ENCODE measurements around the gene TFCP2. TPM values are rescaled to one million over a fixed set of nuclear protein-coding genes. Genes with fewer than 3 reads are reported as not detected.

Gene TFCP2
- total RNA-seq, 1 donor from 2014 or later: 22.4 TPM

GRCh38 chr12:51200156-51200555 is 27.2 kb upstream of the TFCP2 start:
- TF ChIP-seq CTCF (IDR thresholded peaks at IDR 0.05; ENCODE audit: insufficient read depth, low read depth, low read length) (no peak), EZH2 (IDR thresholded peaks at IDR 0.05; ENCODE audit: insufficient read depth, low read length) (no peak)
- no peaks in the 10 kb centered on the region for H3K27me3 ChIP-seq (ENCODE audit: insufficient read depth, low read length)
- H3K4me3 ChIP-seq (ENCODE audit: insufficient read depth, low read depth, low read length): no peak overlapping the region
- no peaks in the 10 kb centered on the region for H3K4me1 ChIP-seq (ENCODE audit: insufficient read depth, low read length)
- Mint-ChIP-seq H3K27me3 (ENCODE audit: low read depth, unreplicated experiment) (peaks cover 3% of the 10 kb centered on the region), H3K9me3 (ENCODE audit: unreplicated experiment) (no peaks in the 10 kb centered on the region), H3K36me3 (ENCODE audit: low read depth, unreplicated experiment) (no peaks in the 10 kb centered on the region), H3K4me1 (ENCODE audit: low read depth, unreplicated experiment) (no peaks in the 10 kb centered on the region), H3K27ac (ENCODE audit: unreplicated experiment) (no peak overlapping the region), H3K4me3 (ENCODE audit: unreplicated experiment) (no peak overlapping the region)
- no peak overlapping the region for H3K27ac ChIP-seq (ENCODE audit: low read depth, low read length)
- H3K9me3 ChIP-seq (ENCODE audit: insufficient read depth, low read depth, low read length): no peaks in the 10 kb centered on the region
- no peaks in the 10 kb centered on the region for H4K20me1 ChIP-seq (ENCODE audit: insufficient read depth, low read length)
- FAIRE-seq (no peak), DNase-seq (ENCODE audit: low read depth) (no peak)
- H3K36me3 ChIP-seq (ENCODE audit: insufficient read depth, low read length): no peaks in the 10 kb centered on the region
- H3K4me2 ChIP-seq (ENCODE audit: low read length): no peak overlapping the region
- no peak overlapping the region for H2AFZ ChIP-seq (ENCODE audit: low read depth, low read length)
- H3K9ac ChIP-seq (ENCODE audit: low read length): no peak overlapping the region
- H3K79me2 ChIP-seq (ENCODE audit: insufficient read depth, low read length): no peaks in the 10 kb centered on the region

- no peaks in the 10 kb centered on the region for H4K20me1 ChIP-seq (ENCODE audit: insufficient read depth, low read length)
- H3K4me3 ChIP-seq (ENCODE audit: insufficient read depth, low read depth, low read length): no peak overlapping the region
- Mint-ChIP-seq H3K4me3 (ENCODE audit: unreplicated experiment) (no peak overlapping the region), H3K27me3 (ENCODE audit: low read depth, unreplicated experiment) (peaks cover 3% of the 10 kb centered on the region), H3K4me1 (ENCODE audit: low read depth, unreplicated experiment) (no peaks in the 10 kb centered on the region), H3K27ac (ENCODE audit: unreplicated experiment) (no peak overlapping the region), H3K36me3 (ENCODE audit: low read depth, unreplicated experiment) (no peaks in the 10 kb centered on the region), H3K9me3 (ENCODE audit: unreplicated experiment) (no peaks in the 10 kb centered on the region)
- no peaks in the 10 kb centered on the region for H3K36me3 ChIP-seq (ENCODE audit: insufficient read depth, low read length)
- H3K79me2 ChIP-seq (ENCODE audit: insufficient read depth, low read length): no peaks in the 10 kb centered on the region
- H3K4me1 ChIP-seq (ENCODE audit: insufficient read depth, low read length): no peaks in the 10 kb centered on the region
- no peaks in the 10 kb centered on the region for H3K27me3 ChIP-seq (ENCODE audit: insufficient read depth, low read length)
- no peaks in the 10 kb centered on the region for H3K9me3 ChIP-seq (ENCODE audit: insufficient read depth, low read depth, low read length)
- no peak overlapping the region for H3K9ac ChIP-seq (ENCODE audit: low read length)
- no peak overlapping the region for H2AFZ ChIP-seq (ENCODE audit: low read depth, low read length)
- H3K27ac ChIP-seq (ENCODE audit: low read depth, low read length): no peak overlapping the region
- FAIRE-seq (no peak), DNase-seq (ENCODE audit: low read depth) (no peak)
- H3K4me2 ChIP-seq (ENCODE audit: low read length): no peak overlapping the region
- TF ChIP-seq CTCF (IDR thresholded peaks at IDR 0.05; ENCODE audit: insufficient read depth, low read depth, low read length) (no peak), EZH2 (IDR thresholded peaks at IDR 0.05; ENCODE audit: insufficient read depth, low read length) (no peak)
These were observed 26.5 kb upstream of the TFCP2 start for GRCh38 chr12:51199366-51199945.

- Histone ChIP-seq H3K79me2 (ENCODE audit: insufficient read depth, low read length) (no peaks in the 10 kb centered on the region), H3K9me3 (ENCODE audit: insufficient read depth, low read depth, low read length) (no peaks in the 10 kb centered on the region), H3K4me3 (ENCODE audit: insufficient read depth, low read depth, low read length) (no peak overlapping the region), H3K4me2 (ENCODE audit: low read length) (no peak overlapping the region), H3K4me1 (ENCODE audit: insufficient read depth, low read length) (no peaks in the 10 kb centered on the region), H3K27me3 (ENCODE audit: insufficient read depth, low read length) (no peaks in the 10 kb centered on the region), H2AFZ (ENCODE audit: low read depth, low read length) (no peak overlapping the region), H4K20me1 (ENCODE audit: insufficient read depth, low read length) (no peaks in the 10 kb centered on the region), H3K36me3 (ENCODE audit: insufficient read depth, low read length) (no peaks in the 10 kb centered on the region), H3K27ac (ENCODE audit: low read depth, low read length) (no peak overlapping the region), H3K9ac (ENCODE audit: low read length) (no peak overlapping the region)
- H3K9me3 Mint-ChIP-seq (ENCODE audit: unreplicated experiment): no peaks in the 10 kb centered on the region
- TF ChIP-seq EZH2 (IDR thresholded peaks at IDR 0.05; ENCODE audit: insufficient read depth, low read length): no peak
- TF ChIP-seq CTCF (IDR thresholded peaks at IDR 0.05; ENCODE audit: insufficient read depth, low read depth, low read length): no peak
- no peak overlapping the region for H3K4me3 Mint-ChIP-seq (ENCODE audit: unreplicated experiment)
- FAIRE-seq (no peak), DNase-seq (ENCODE audit: low read depth) (no peak)
- peaks cover 3% of the 10 kb centered on the region for H3K27me3 Mint-ChIP-seq (ENCODE audit: low read depth, unreplicated experiment)
- no peak overlapping the region for H3K27ac Mint-ChIP-seq (ENCODE audit: unreplicated experiment)
- H3K36me3 Mint-ChIP-seq (ENCODE audit: low read depth, unreplicated experiment): no peaks in the 10 kb centered on the region
- H3K4me1 Mint-ChIP-seq (ENCODE audit: low read depth, unreplicated experiment): no peaks in the 10 kb centered on the region
These were observed 25.8 kb upstream of the TFCP2 start for GRCh38 chr12:51198568-51199365.

Measured in astrocyte (in vitro differentiated cells and primary cell).